ENCODE results near the gene RSPH6A.

The RSPH6A gene

DNA sequence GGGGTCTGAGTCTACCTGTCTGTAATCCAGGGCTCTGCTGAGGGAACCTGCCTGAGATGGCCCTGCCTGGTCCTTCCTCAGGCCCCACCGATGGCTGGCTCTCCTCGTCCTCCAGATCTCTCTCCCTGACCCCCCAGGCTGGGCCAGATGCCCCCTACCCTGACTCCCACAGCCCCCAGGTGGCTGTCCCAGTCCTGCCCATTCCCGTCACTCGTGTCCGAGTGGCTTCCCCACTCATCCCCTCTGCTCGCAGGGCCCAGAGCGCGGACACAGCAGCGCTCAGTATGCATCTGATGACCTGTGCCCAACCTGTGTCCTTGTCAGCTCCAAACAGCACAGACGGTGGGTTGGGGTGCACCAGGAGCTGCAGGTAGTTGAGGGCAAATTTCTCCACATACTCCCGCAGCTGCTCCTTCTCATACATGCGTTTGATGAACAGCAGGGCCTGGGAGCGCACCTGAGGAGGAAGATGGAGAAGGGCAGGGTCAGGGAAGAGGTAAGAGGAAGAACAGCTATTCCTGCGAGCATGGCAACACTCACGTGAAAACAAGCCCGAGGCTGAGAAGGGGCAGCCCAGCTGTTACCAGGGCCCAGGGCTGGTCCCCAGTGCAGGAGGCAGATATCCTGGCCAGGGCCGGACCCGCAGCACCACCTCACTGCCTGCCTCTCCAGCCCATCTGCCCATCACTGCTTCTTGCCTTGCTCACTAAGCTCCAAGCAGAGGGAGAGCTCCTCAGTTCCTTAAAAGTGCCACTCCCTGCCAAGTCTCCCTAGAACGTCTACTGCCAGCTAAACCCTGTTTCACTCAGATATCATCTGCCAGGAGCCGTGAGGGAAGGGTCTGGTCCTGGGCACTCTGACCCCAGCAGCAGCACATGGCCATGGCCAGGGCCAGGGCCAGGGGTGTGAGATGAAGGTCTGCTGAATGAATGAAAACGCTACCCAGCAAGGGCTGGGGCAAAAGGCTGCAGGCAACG, 11.1 kb upstream of the RSPH6A start:
- no peak for TF ChIP-seq CTCF (IDR thresholded peaks at IDR 0.05; ENCODE audit: extremely low read depth, insufficient read depth, missing control alignments)
- in situ Hi-C loops (cut with MboI; ENCODE audit: low pct_unique_long_range_greater_than_20kb, low sequenced_read_pairs, unreplicated experiment): no loop called here
- no peak for DNase-seq (ENCODE audit: low spot score)

- no peak for TF ChIP-seq CTCF (IDR thresholded peaks at IDR 0.05; ENCODE audit: extremely low read depth, insufficient read depth, missing control alignments)
- in situ Hi-C loops (cut with MboI; ENCODE audit: low pct_unique_long_range_greater_than_20kb, low sequenced_read_pairs, unreplicated experiment): no loop called here
- DNase-seq (ENCODE audit: low spot score): no peak
These were observed 10.1 kb upstream of the RSPH6A start for GRCh38 chr19:45825263-45825605.

DNA sequence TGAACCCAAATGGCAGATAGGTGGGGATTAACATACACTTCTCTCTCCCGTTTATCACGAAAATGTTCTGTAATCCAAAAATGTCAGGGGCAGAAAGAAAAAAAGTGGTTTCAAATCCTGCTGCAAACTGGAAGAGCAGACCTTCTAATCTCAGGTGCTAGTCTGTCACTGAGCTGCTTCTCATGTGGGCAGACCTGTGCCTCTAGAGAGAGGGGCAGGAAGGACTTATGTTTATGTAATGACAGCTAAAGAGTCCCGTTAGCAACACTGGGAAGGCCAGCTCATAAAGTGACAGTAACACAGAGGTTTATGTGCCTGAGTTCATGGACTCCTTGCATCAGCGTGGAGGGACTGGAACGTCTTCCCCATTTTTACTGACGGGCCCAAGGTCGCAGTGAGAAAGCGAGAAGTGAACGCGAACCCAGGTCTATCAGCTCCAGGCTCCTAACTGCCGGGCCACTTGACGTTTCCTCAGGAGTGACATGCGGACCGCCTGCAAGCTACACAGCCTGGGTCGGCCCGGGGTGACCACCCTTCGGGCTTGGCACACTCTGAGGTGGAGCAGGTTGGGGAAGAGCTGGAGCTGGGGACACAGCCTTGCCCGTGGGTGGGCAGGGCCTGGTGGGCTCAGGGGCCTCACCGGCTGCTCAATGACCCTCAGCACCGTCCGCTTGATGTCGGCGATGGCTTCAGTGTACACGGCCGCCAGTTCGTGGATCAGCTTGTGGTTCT, 9.6 kb upstream of the RSPH6A start:
- in situ Hi-C loops (cut with MboI; ENCODE audit: low pct_unique_long_range_greater_than_20kb, low sequenced_read_pairs, unreplicated experiment): no loop called here
- TF ChIP-seq CTCF (IDR thresholded peaks at IDR 0.05; ENCODE audit: extremely low read depth, insufficient read depth, missing control alignments): no peak
- no peak for DNase-seq (ENCODE audit: low spot score)

DNA sequence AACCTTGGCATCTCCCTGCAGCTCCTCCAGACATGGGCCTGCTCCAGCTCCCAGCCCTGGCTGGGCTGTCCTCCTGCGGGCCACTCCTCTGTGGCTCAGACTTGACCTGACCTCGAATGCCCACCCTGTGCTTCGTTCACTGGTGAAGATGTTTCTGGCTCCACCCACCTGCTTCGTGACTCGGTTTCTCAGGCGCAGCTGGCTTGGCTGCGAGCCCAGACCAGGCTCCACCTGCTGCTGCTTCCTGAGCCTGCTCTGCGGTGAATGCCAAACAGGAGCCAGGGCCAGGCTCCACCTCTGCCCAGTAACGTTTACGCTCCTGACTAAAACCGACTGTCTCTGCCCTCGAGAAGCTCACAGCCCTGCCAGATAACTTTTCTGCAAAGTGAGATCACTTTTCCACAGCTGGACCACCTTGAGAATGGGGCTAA, 8.9 kb upstream of the RSPH6A start:
- in situ Hi-C loops (cut with MboI; ENCODE audit: low pct_unique_long_range_greater_than_20kb, low sequenced_read_pairs, unreplicated experiment): no loop called here
- TF ChIP-seq CTCF (IDR thresholded peaks at IDR 0.05; ENCODE audit: extremely low read depth, insufficient read depth, missing control alignments): no peak
- no peak for DNase-seq (ENCODE audit: low spot score)

GRCh38 chr19:45823182-45823581, 8.1 kb upstream of the RSPH6A start:
- no peak for DNase-seq (ENCODE audit: low spot score)
- TF ChIP-seq CTCF (IDR thresholded peaks at IDR 0.05; ENCODE audit: extremely low read depth, insufficient read depth, missing control alignments): no peak
- in situ Hi-C loops (cut with MboI; ENCODE audit: low pct_unique_long_range_greater_than_20kb, low sequenced_read_pairs, unreplicated experiment): no loop called here

- in situ Hi-C loops (cut with MboI; ENCODE audit: low pct_unique_long_range_greater_than_20kb, low sequenced_read_pairs, unreplicated experiment): no loop called here
- TF ChIP-seq CTCF (IDR thresholded peaks at IDR 0.05; ENCODE audit: extremely low read depth, insufficient read depth, missing control alignments): no peak
- DNase-seq (ENCODE audit: low spot score): no peak
These were observed 7.6 kb upstream of the RSPH6A start for GRCh38 chr19:45822716-45823115.

Data from GM13977 (cell line).